Osteocyte (in vitro differentiated cells): ENCODE measurements around the gene CLIP1. TPM values are rescaled to one million over a fixed set of nuclear protein-coding genes. Genes with fewer than 3 reads are reported as not detected.
"Not testable (repeated sequence)": the region's sequence is repeated elsewhere in the genome, so short reads cannot be mapped to it uniquely, and the experiment has no call there.

Experiments used
- DNase-seq: peaks from one replicate; pipeline ENCODE4 v3.0.0; 2021; ENCODE audit warnings: mixed read lengths; ENCODE audit not compliant: unreplicated experiment; ENCODE audit errors: extremely low spot score
- H3K27ac Mint-ChIP-seq: one replicate; pipeline ENCODE4 v1.8.0; 2021; ENCODE audit warnings: mild to moderate bottlenecking, mixed read lengths; ENCODE audit not compliant: unreplicated experiment
- H3K27me3 Mint-ChIP-seq: one replicate; pipeline ENCODE4 v1.8.0; 2021; ENCODE audit warnings: mixed read lengths; ENCODE audit not compliant: unreplicated experiment
- H3K36me3 Mint-ChIP-seq: one replicate; pipeline ENCODE4 v1.8.0; 2021; ENCODE audit warnings: mixed read lengths; ENCODE audit not compliant: unreplicated experiment
- H3K4me1 Mint-ChIP-seq: one replicate; pipeline ENCODE4 v1.8.0; 2021; ENCODE audit warnings: mixed read lengths; ENCODE audit not compliant: unreplicated experiment
- H3K4me3 Mint-ChIP-seq: one replicate; pipeline ENCODE4 v1.8.0; 2021; ENCODE audit warnings: mild to moderate bottlenecking, moderate library complexity, mixed read lengths; ENCODE audit not compliant: unreplicated experiment
- H3K9me3 Mint-ChIP-seq: one replicate; pipeline ENCODE4 v1.8.0; 2021; ENCODE audit warnings: mixed read lengths; ENCODE audit not compliant: unreplicated experiment
- total RNA-seq: library from RNA; stranded (reverse); gene quantifications from 2 replicates; pipeline ENCODE4 v1.2.1, GENCODE V29; 2021
- TF ChIP-seq, protein P1 (sequence below): fragments of 200-600 bp; sonication (generic); IDR thresholded peaks from 2 replicates; pipeline ENCODE4 v1.5.0; 2021; ENCODE audit warnings: antibody characterized with exemption, mild to moderate bottlenecking, moderate library complexity

Gene CLIP1
- total RNA-seq, 1 donor from 2014 or later: 100.0 TPM

DNA sequence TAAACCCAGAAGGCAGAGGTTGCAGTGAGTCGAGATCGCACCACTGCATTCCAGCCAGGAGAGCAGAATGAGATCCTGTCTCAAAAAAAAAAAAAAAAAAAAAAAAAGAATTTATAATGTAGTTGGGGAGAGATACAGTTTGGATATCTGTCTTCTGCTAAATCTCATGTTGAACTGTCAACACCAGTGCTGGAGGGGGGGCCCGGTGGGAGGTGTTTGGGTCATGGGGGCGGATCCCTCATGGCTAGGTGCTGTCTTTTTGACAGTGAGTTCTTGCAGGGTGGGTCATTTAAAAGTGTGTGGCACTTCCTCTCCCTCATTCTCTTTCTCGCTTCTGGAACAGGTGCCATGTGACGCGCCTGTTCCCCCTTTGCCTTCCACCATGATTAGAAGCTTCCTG, 32.8 kb downstream of the CLIP1 start:
- Mint-ChIP-seq H3K4me3 (no peak overlapping the region), H3K27me3 (no peaks in the 10 kb centered on the region), H3K4me1 (peaks cover 20% of the 10 kb centered on the region), H3K36me3 (peaks cover 2% of the 10 kb centered on the region), H3K27ac (no peak overlapping the region), H3K9me3 (no peaks in the 10 kb centered on the region)
- TF ChIP-seq, protein P1, sequence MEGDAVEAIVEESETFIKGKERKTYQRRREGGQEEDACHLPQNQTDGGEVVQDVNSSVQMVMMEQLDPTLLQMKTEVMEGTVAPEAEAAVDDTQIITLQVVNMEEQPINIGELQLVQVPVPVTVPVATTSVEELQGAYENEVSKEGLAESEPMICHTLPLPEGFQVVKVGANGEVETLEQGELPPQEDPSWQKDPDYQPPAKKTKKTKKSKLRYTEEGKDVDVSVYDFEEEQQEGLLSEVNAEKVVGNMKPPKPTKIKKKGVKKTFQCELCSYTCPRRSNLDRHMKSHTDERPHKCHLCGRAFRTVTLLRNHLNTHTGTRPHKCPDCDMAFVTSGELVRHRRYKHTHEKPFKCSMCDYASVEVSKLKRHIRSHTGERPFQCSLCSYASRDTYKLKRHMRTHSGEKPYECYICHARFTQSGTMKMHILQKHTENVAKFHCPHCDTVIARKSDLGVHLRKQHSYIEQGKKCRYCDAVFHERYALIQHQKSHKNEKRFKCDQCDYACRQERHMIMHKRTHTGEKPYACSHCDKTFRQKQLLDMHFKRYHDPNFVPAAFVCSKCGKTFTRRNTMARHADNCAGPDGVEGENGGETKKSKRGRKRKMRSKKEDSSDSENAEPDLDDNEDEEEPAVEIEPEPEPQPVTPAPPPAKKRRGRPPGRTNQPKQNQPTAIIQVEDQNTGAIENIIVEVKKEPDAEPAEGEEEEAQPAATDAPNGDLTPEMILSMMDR: no peak
- no peak for DNase-seq

DNA sequence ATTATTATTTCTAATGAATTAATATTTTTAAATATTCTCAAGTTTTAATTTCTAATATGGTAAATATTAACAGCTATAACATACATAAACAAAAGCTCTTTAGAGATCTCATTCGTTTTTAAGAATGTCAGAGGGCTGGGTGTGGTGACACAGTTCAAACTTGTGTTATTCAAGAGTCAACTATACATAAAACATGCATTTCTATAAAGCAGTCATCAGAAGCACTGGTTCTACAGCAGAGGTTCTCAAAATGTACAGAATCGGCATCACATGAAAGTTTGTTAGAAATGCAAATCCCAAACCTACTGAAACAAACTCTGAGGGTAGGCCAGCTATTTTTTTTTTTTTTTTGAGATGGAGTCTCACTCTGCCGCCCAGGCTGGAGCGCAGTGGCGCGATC, 34.6 kb downstream of the CLIP1 start:
- TF ChIP-seq, protein P1: no peak
- Mint-ChIP-seq H3K4me3 (no peak overlapping the region), H3K27ac (no peak overlapping the region), H3K27me3 (no peaks in the 10 kb centered on the region), H3K4me1 (peaks cover 15% of the 10 kb centered on the region), H3K36me3 (peaks cover 8% of the 10 kb centered on the region), H3K9me3 (no peaks in the 10 kb centered on the region)
- no peak for DNase-seq

DNA sequence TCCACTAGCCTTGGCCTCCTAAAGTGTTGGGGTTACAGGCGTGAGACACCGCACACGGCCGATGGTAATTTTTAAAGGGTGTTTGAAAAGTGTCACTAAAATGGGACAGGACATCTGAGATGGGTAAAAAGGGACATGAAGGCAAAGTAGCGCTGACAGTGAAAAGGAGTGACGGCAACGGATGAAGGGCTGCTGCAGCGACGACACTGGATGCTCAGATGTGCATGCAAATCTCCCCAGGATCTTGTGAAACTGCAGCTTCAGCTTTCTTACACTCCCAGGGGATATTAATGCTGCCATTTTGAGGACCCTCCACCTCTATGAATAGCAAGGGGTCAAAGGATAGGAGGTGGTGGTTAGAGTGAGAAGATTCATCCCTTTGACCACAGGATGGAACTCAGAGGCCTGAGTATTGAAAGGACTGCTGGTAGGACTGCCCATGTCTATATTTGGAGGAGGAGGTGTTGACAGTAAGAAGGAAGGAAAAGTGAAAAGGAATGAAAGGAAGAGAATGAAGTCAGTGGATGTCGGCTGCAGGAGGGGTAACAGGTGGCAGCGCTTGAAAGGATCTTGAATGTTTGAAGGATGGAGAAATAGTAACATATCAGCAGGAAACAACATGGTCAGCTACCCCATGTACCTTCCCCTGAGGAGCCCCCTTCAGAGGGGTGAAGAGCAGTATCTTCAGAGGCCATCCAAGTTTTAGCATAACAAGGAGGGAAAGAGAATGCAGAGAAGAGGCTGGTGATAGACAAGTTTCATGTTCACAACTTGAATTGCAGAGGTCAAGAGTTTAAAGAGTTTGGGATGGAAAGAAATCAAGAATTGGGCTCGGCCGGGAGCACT, 37.1 kb downstream of the CLIP1 start:
- Mint-ChIP-seq H3K36me3 (peaks cover 12% of the 10 kb centered on the region), H3K27ac (no peak overlapping the region), H3K4me3 (no peak overlapping the region), H3K27me3 (no peaks in the 10 kb centered on the region), H3K4me1 (peaks cover 14% of the 10 kb centered on the region), H3K9me3 (no peaks in the 10 kb centered on the region)
- no peak for DNase-seq
- TF ChIP-seq, protein P1: no peak

DNA sequence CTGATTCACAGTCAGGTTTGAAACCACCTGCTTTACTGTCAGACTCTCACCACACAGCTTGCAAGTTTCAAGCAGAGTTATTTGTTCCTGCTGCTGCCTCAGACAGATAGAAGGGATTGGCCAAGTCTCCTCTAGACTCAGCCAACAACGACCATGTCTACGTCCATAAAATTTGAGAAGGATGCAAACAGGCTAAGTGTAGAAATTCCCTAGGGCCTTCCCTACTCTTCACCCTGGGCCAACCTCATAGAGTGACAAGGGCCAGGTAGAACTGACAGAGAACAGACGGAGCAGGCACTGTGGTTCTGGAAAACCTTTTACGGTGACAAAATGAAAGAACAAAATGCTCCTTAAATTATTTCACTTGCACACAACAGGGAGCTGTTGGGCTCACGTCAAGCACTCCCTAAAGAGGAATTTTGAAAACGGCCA, 39.5 kb downstream of the CLIP1 start:
- no peaks in the 10 kb centered on the region for H3K9me3 Mint-ChIP-seq
- TF ChIP-seq, protein P1: no peak
- H3K27me3 Mint-ChIP-seq: no peaks in the 10 kb centered on the region
- DNase-seq: no peak
- H3K36me3 Mint-ChIP-seq: peaks cover 16% of the 10 kb centered on the region
- peaks cover 13% of the 10 kb centered on the region for H3K4me1 Mint-ChIP-seq
- no peak overlapping the region for H3K4me3 Mint-ChIP-seq
- H3K27ac Mint-ChIP-seq: no peak overlapping the region

DNA sequence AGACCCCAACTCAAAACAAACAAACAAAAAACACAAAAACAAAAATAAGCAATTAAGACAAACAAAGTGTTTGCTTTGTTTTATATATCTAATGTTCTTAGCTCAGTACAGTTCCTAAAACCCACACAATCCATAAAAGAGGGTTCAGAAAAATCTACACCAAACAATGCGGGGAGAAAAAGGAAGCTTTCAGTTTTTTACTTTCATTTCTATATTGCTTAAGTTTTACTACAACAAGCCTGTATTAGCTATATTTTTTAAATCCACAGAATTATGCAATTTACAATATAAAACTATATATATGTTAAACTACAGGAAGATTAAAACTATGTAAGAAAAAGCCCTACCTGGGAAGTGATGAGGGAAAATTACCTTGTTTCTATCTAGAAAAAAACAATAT, 41.4 kb downstream of the CLIP1 start:
- TF ChIP-seq, protein P1: no peak
- peaks cover 7% of the 10 kb centered on the region for H3K4me1 Mint-ChIP-seq
- H3K36me3 Mint-ChIP-seq: peaks cover 23% of the 10 kb centered on the region
- H3K27ac Mint-ChIP-seq: no peak overlapping the region
- H3K4me3 Mint-ChIP-seq: no peak overlapping the region
- no peaks in the 10 kb centered on the region for H3K27me3 Mint-ChIP-seq
- H3K9me3 Mint-ChIP-seq: no peaks in the 10 kb centered on the region
- no peak for DNase-seq

DNA sequence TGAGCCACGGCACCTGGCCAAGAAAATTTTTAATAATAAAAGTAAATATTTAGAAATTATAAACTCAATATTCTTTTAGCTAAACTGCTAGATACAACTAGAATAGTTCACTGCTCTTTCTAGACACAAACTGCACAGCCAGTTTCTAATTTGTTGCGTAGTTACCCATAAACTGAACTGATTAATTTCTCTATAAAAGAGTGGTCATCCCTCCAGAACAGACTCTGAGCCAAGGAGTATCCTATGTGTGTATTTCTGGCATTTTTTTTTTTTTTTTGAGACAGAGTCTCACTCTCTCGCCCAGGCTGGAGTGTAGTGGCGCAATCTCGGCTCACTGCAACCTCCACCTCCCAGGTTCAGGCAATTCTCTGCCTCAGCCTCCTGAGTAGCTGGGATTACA, 45.7 kb downstream of the CLIP1 start:
- peaks cover 26% of the 10 kb centered on the region for H3K36me3 Mint-ChIP-seq
- not testable (repeated sequence) for H3K27ac Mint-ChIP-seq, H3K4me3 Mint-ChIP-seq, DNase-seq, H3K27me3 Mint-ChIP-seq, H3K9me3 Mint-ChIP-seq, H3K4me1 Mint-ChIP-seq
